NK-92 treated with Interleukin-12 subunit alpha and Interleukin-12 subunit beta, amount 100 ng/mL, for 24 hours (cell line): ENCODE results near the gene SPON1.

Experiments used
- DNase-seq: peaks from one replicate; lab custom pipeline; 2025; lab: John Stamatoyannopoulos, UW

SPON1 gene

DNA sequence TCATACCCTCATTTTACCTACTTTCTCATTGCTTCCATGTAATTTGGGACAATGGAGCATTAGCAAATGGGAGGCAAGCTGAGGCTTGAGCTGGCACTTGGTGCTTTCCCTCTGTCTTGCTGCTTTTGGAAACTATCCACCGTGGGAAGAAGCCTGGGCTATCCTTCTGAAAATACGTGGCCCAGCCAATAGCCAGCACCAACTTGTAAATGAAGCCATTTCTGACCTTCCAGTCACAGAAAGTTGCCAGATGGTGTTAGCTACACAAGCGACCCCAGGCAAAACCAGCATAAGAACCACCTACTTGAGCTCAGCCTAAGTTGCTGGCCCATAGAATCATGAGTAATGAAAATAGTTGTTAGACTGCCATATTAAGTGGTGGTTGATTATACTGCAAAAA lies 18.5 kb upstream of the SPON1 start:
- DNase-seq: no peak

DNA sequence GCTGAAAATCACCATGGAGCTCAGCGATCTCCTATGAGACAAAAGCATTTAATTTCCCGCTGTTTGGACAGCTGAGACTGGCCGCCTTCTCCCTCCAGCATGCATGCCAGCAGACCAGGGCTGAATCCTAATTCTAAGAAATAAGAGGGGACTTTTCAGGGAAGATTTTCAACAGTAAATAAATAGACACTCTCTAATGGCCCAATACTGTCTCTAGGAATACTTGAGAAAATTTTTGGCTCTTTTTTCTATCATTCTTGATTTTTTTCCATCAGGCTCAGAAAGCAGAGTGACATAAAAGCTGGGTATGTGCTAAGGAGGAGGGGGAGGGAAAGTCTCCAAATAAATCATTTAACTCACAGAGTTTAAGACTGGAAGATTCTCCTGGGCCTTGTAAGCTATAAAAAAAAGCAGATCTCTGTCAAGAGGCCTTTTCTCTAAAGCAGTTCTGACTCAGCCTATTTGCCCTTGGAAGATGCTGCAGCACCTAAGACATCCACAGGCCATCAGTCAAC lies 17.6 kb upstream of the SPON1 start:
- DNase-seq: no peak

DNA sequence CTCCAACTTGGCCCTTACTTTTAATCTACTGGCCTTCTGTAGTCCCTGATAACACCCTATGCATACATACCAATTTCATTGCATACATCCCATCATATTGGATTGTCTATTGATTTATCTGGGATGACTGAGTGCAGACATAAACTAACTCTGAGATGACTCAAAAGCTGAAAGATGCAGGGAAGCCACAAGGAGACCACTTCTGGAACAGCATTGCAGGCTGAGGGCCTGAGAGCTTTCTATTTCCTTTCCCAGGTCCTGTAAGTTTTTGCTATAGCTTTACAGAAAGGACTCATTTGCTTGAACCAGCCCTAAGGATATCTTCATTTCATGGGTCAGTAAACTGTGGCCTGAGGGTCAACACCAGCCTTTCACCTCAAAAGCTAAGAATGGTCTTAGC lies 15.1 kb upstream of the SPON1 start:
- DNase-seq: no peak

DNA sequence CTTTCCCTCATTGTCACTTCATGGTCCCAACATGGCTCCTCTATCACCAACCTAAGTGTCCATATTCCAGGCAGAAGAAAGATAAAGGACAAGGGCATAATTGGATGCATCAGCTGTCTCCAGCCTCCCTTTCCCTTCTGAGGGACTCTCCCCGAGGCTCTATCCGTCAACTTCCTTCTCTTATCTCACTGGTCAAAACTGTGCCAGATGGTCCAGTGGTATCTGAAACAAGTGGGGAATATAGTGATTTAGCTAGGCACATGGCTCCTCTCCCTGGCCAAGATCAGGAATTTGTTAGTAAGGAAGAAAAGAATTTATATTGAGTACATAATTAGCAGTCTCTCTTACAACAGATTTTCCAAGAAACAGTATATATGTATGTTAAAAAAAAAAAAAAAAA lies 12.6 kb upstream of the SPON1 start:
- no peak for DNase-seq

DNA sequence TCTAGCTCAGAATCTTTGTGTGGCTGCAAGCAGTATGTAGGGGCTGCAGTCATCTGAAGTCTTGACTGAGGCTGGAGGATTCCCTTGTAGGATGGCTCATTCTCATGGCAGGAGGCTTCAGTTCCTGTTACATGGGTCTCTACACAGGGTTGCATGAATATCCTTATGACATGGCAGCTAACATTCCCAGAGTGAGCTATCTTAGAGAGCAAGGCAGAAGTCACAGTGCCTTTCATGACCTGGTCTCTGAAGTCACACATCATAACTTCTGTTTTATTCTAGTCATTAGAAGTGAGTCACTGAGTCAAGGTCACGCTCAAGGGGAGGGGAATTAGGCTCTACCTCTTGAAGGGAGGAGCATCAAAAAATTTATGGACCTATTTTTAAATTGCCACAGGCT lies 10.3 kb upstream of the SPON1 start:
- DNase-seq: no peak

DNA sequence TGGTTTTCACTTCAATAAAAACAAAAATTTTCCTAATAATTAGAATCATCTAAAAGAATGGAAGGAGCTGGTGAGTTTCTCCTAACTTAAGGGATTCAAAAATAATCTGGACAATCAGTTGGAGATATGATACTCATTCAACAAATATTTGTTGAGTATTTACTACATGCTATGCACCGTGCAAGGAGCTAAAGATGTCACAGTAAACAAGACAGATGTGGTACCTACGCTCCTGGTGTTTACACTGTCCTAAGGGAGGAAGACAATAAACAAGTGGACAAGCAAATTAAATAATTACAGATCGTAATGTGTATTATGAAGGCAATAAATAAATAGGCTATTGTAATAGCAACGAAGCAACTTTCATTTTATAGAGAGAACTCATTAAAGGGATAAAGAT lies 9.9 kb upstream of the SPON1 start:
- DNase-seq: no peak

DNA sequence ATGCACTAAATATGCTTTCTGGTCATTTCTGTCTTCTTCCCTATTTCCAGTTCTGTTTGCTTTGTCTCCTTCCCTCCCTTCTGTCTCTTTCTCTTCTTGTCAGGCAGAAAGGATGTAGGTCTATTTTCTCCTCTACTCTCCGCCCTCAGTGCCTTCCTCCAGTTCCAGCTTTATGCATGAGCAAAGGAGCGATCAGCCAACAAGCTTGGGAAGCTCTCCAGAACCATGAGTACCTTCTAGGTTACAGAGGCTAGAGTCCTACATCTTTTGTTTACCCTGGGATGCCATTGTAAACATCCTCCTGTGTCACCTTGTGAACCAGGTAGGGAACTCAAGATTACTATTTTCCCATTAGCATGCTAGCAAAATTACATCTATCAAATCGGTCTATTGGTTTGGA lies 7.9 kb upstream of the SPON1 start:
- DNase-seq: no peak

DNA sequence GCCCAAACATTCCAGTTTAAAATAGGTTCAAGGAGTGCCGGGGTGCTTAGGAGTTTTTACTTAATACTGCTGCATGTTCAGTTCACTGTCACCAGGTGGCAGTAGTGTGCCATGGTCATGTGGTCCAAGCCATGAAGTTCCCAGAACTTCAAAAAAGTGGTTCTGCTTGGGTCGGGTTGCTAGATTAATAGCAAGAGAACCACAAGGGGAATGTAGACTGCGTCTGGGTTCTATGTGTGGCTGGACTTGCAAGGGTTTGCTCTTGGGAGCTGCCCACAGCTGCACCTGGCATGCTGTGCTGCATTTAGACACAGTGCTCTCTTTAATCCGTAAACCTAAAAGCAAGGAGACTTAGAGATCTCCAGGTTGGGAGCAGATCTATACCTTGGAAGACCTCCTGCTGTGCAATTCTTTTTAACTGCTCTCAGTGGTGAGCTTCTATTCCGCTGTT lies 6.5 kb upstream of the SPON1 start:
- DNase-seq: no peak

DNA sequence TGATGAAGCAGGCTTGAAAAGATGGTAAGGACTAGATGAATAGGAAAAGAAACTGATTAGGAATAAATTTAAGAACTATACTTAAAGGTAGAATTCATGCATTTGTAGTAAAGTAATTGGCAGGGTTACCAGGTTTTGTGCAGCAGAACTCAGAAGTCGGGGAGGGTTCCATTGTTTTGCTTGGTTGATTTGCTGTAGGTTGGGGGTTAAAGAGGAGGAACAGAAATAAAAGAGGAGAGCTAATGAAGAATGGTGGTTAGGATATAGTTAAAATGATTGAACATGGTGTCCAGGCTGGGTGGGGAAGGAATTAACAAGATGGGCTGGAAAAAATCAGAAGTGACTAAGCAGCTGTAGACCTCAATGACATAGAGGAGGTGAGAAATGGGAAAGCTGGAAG lies 5.5 kb upstream of the SPON1 start:
- no peak for DNase-seq

DNA sequence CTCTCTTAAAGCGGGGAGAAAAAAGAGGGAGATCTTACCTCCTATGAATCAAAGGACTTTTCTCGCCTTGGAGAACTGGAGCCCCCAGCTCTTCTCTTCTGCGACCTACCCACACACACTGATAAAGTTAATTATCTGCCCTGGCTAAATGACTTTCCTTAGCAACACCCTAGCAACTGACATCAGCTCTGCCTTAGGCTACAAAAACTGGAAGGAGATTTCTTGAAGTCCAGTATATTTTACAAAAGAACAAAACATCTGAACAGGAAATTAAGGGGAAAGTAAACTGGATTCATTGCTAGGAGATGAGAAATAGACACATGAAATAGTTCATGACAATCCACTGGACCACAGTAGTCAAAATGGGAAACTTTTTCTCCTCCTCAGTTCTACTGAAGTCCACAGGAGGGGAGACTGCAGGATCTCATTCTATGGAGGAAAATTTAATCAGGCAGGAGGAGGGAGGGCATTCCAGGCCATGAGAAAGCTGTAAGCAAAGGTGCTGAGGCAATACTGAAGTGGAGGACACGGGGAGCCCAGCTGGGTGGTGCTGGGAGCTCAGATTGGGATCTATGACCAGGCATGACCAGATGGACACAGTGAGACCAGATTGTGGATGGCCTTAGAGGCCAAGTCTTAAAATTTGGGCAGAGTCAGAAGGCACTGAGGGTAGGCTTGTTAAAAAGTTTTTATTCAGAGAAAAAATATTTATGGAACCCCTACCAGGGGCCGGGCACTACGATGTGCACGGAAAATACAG lies 3.7 kb upstream of the SPON1 start:
- no peak for DNase-seq

DNA sequence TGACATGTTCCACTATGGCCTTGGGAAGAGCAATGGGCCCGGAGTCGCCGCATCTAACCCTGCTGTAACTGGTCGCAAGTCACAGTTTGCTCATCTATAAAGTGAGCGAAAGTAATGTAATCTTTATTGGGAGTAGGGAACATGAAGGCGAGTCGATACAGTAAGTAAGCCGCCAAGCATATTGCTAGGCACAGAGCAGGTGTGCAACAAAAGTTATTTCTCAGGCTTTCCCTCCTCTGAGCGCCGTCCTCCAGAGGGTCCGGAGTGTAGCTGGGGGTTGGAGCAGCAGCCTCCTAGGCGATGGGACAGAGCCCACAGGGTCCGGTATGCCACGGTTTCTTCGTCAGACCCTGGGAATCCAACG lies 343 bp upstream of the SPON1 start:
- no peak for DNase-seq

DNA sequence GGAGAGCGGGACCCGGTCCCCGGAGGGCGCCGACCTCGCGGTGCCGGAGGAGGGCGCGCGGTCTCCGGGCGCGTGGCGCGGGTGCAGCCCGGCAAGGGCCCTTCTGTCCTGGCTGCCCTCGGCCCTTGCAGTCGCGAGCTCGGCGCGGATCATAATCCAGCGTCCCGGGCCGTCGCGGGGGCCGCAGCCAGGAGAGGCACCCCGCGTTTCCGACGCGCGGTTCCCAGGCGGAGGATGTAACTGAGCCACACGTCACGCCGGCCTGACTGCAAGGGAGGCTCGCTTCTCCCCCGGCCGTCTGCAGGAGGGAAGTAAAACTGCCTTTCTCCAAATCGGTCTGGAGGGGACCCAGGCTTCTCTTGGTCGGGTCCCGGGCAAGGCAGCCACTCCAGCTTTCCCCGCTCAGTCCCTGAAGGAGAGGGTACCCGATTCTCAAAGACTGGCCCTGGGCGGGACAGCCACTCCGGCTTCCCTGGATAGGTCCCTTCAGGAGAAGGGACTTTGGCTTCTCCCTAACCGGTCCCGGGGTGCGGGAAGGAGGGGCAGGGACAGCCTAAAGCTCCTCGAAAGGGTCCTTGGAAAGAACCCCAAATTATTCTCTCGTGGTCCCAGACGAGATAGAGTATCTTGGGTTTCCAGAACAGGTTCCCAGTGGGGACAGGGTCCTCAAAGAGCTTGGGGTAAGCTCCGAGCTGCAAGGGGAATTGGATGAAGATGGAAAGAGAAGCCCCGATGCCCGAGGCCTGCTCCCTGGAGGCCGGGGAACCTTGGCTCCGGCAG lies 836 bp downstream of the SPON1 start:
- no peak for DNase-seq

DNA sequence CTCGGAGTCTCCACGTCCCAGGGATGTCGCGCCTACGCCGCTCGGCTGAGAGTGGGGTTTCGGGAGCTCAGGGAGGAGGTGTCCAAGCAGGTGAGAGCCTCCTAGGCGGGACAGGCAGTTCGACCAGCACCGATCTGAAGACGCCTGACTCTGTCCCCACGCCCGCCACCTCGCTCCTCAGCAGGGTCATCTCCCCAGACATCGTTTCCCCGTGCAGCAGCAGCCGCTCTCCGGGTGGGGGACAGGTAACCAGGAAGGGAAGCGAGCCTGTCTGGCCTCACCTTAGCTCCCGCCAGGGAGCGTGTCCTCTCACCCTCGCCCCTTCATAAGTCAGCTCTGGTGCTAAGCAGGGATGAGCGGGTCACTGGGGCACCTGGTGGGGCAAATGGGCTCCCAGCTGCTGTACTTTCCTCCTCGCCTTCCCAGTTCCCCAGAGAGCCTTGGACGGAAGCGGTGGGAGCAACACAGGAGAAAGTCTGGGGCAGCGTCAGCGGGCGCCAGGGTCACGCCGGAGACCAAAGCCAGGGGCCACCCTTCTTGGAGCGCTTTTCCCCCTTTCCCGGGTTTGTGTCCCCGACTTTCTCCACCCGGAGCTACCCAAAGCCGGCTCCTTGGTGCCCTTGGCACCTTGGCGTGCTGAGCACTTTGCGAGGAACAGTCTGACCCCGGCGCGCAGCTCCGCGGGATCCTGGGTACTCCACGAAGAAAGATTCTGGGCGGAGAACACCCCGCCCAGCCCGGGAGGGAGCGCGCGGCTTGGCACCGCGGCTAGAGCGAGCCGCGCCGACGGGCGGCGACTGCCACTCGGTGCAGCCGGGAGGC lies 1.6 kb downstream of the SPON1 start:
- DNase-seq: no peak

DNA sequence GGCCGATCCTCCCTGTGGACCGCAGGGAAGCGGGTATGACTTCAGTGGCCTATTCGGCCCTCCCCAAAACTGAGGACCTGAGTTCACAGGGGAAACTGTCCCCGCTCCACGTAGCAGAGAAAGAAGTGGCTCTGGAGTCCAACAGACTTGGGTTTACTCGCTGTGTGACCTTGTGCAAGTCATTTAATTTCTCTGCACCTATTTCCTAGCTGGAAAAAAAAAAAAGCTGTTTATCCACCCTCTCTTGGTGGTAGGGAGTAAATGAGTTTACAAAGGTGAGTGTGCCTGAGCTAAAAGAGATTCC lies 2.2 kb downstream of the SPON1 start:
- DNase-seq: no peak

DNA sequence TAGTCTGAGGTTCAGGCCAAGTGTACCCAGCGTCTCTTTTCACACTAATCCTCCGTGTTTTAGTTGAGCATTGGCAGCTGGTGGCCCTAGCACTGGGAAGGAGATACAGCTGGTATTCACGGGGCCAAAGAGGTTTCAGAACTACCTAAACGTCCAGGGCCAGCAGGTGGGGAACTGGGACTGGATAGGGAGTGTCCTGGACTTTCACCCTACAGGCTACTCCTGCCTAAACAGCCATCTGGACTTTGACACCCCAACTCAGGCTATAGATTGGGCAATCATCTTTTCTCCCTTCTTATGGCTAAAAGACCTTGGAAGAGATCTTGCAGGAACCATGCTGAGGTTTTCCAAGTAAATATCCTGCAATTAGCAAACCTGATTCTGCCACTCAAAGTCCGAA lies 2.8 kb downstream of the SPON1 start:
- no peak for DNase-seq

DNA sequence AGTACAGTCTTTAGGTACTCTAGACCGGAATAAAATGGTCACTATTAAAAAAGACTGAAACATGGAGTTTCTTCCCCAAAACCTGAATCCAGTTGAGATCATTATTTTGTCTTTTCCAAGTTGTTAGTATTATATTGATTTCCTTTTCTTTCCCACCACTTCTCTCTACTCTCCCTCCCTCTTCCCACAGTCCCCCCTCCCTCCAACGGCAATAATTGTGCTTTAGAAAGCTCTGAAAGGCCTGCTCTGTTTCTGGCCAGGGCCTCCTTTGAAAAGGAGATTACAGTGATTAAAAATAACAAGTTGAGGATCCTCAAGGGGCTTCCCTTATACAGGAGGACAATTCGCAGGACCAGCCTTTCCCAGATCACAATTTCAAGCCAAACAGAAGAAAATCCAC lies 3.5 kb downstream of the SPON1 start:
- DNase-seq: no peak

DNA sequence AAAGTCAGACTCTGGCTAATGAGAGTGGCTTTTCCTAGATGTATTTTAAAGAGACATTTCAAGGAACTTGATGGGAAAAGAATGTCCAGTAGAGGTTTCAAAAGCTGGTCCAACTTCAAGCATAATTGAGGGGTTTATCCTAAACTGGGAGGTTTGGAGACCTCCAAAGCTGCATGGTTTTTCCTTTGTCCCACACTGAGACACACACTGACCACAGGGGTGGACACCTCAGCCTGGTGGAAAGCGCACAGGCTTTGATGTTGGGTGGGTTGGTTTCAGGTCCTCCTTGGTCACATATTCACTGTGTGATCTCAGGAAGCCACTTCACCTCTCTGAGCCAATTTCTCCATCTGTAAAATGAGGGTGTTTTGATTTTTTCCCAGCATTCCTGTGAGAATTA lies 4.0 kb downstream of the SPON1 start:
- no peak for DNase-seq

DNA sequence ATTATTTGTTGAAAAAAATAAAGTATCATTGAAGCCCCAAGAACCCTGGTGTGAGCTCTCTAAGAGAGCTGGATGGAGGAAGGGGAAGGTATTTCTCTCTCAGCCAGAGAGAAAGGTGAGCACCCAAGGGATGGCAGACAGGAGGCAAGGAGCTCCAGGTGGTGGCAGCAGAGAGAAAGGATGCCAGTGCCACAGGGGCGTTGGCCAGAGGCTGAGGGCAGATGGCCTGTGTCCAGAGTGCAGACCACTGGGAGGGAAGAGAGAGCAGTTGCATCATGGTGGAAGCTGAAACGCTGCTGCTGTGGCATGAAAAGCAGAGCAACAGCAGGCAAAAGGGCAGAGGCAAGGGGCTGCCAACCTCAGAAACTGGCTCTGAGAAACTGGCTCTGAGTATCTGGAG lies 8.5 kb downstream of the SPON1 start:
- DNase-seq: no peak

DNA sequence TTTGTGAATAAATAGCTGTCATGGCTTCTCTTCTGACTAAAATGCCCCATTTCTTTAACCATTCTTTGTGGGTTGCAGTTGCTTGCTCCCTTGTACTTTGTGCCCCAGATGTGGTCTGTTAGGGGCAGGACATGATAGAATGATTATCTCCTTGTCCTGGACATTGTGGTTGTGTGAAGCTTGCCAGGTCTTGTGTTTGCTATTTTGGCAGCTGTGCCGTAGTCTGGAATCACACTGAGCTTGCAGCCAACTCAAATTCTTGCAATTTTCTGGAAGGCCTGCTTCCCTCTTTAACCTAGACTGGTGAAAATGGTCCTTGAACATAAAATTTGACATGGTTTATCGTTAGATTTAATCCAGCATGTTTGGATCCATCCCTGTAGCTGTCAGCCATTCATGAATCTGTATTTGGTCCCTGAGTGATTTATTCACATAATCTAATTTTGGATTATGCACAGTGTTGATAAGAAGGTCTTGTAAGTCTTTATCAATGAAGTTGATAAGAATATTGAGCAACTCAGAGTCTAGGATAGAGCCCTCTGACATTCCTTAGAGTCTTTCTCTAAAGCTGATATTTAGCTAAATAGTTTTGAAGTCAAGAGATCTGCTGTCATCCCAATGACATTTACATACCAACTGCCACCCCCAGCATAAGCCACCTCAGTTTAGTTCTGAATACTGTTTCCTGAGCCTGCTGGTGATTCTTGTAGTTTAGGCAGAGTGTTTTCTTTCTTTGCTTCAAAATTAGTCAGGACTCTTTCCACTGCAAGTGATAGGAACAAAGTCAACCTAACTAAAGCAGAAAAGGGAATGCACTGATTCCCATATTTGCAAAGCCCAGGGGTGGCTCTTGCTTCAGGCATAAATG lies 9.8 kb downstream of the SPON1 start:
- DNase-seq: no peak

DNA sequence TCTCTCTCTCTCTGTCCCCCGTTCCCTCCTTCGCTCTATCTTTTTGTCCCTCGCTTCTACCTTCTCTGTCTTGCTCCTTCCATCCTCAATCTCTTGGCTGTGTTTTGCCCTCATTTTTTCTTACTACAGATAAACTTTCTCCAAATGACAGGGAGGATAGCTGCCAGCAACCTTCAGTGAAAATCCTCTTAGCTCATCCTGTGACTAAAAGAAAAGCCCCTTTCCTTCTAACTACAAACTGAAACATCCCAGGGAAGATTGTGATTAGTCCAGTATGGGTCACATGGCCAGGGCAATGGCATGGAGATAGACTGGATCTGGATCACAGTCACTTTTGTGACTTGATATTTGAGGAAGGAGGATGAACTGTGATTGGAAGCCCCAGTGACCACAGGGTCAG lies 10.4 kb downstream of the SPON1 start:
- no peak for DNase-seq

DNA sequence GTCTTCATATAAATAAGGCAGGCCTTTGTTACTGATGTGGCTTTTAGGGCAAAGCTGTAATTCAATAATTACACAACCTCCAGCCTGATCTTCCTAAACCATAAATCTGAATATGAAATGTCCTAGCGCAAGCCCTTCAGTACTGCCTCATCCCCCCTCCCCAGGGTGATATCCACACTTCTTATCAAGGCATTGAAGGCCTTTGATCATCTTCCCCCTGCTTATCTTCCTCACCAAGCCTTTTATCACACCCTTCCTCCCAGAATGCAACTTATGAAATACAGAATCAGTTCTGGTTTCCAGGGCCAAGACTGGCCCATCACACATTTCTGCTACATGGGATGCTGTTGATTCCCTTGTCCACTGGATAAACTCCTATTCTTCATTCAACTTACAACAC lies 12.1 kb downstream of the SPON1 start:
- no peak for DNase-seq
